ENCODE measurements around the gene IGF1R.

IGF1R gene

GRCh38 chr15:98909968-98910885 lies 261.9 kb downstream of the IGF1R start:
- no peak for DNase-seq (ENCODE audit: low spot score)

GRCh38 chr15:98914626-98915025 lies 266.3 kb downstream of the IGF1R start:
- peak; percentile 79 for DNase-seq (ENCODE audit: low spot score)

- no peak for DNase-seq (ENCODE audit: low spot score)
These were observed 268.5 kb downstream of the IGF1R start for GRCh38 chr15:98916826-98917225.

- DNase-seq (ENCODE audit: low spot score), result no peak
These were observed 269.1 kb downstream of the IGF1R start for GRCh38 chr15:98917417-98917816.

GRCh38 chr15:98920091-98920880 lies 271.9 kb downstream of the IGF1R start:
- DNase-seq (ENCODE audit: low spot score), result no peak

GRCh38 chr15:98923171-98923570 lies 274.8 kb downstream of the IGF1R start:
- DNase-seq (ENCODE audit: low spot score), result no peak

GRCh38 chr15:98923579-98923978 lies 275.2 kb downstream of the IGF1R start:
- DNase-seq (ENCODE audit: low spot score), result no peak

- DNase-seq (ENCODE audit: low spot score), result no peak
These were observed 276.2 kb downstream of the IGF1R start for GRCh38 chr15:98924401-98925049.

GRCh38 chr15:98926236-98926635 lies 277.9 kb downstream of the IGF1R start:
- DNase-seq (ENCODE audit: low spot score), result no peak

GRCh38 chr15:98927022-98927421 lies 278.7 kb downstream of the IGF1R start:
- no peak for DNase-seq (ENCODE audit: low spot score)

GRCh38 chr15:98927996-98928395 lies 279.7 kb downstream of the IGF1R start:
- no peak for DNase-seq (ENCODE audit: low spot score)

- no peak for DNase-seq (ENCODE audit: low spot score)
These were observed 282.2 kb downstream of the IGF1R start for GRCh38 chr15:98930576-98930975.

- DNase-seq (ENCODE audit: low spot score), result no peak
These were observed 282.7 kb downstream of the IGF1R start for GRCh38 chr15:98931004-98931403.

- DNase-seq (ENCODE audit: low spot score), result no peak
These were observed 285.1 kb downstream of the IGF1R start for GRCh38 chr15:98933406-98933805.

- DNase-seq (ENCODE audit: low spot score), result no peak
These were observed 287.4 kb downstream of the IGF1R start for GRCh38 chr15:98935736-98936135.

- DNase-seq (ENCODE audit: low spot score), result no peak
These were observed 289.2 kb downstream of the IGF1R start for GRCh38 chr15:98937413-98938104.

GRCh38 chr15:98938105-98938417 lies 289.7 kb downstream of the IGF1R start:
- no peak for DNase-seq (ENCODE audit: low spot score)

GRCh38 chr15:98938799-98939198 lies 290.5 kb downstream of the IGF1R start:
- no peak for DNase-seq (ENCODE audit: low spot score)

GRCh38 chr15:98939311-98940080 lies 291.2 kb downstream of the IGF1R start:
- no peak for DNase-seq (ENCODE audit: low spot score)

- DNase-seq (ENCODE audit: low spot score), result no peak
These were observed 293.4 kb downstream of the IGF1R start for GRCh38 chr15:98941595-98942255.

- no peak for DNase-seq (ENCODE audit: low spot score)
These were observed 294.1 kb downstream of the IGF1R start for GRCh38 chr15:98942431-98942830.
